GM13976 (cell line): ENCODE measurements around the gene ATP2B3.

Experiments
- DNase-seq: peaks from one replicate; pipeline ENCODE4 v3.0.0; 2012; ENCODE audit warnings: low spot score
- CTCF ChIP-seq: IDR thresholded peaks from 2 replicates; pipeline ENCODE4 v1.5.1; 2012; ENCODE audit warnings: borderline replicate concordance, mild to moderate bottlenecking; ENCODE audit not compliant: insufficient read depth; ENCODE audit errors: extremely low read depth, missing control alignments, control extremely low read depth
- in situ Hi-C: fragments of 300-500 bp; cut with MboI; formaldehyde crosslinking; loops from one replicate; pipeline ENCODE4 v1.12.0; 2022; ENCODE audit warnings: low sequenced_read_pairs, mixed read lengths, inconsistent platforms; ENCODE audit not compliant: unreplicated experiment

ATP2B3 gene

GRCh38 chrX:153533091-153533490, 15.6 kb downstream of the ATP2B3 start:
- no peak for TF ChIP-seq CTCF
- in situ Hi-C loops = no loop called here
- DNase-seq = no peak

GRCh38 chrX:153537080-153537479, 19.6 kb downstream of the ATP2B3 start:
- no peak for DNase-seq
- no peak for TF ChIP-seq CTCF
- in situ Hi-C loops = no loop called here

GRCh38 chrX:153537526-153538295, 20.3 kb downstream of the ATP2B3 start:
- in situ Hi-C loops = no loop called here
- no peak for TF ChIP-seq CTCF
- DNase-seq = no peak

- DNase-seq = no peak
- no peak for TF ChIP-seq CTCF
- in situ Hi-C loops = no loop called here
These were observed 21.0 kb downstream of the ATP2B3 start for GRCh38 chrX:153538424-153538823.

- peak; percentile 83 for DNase-seq
- peak; percentile 95 for TF ChIP-seq CTCF
- in situ Hi-C loops = no loop called here
These were observed 21.9 kb downstream of the ATP2B3 start for GRCh38 chrX:153539171-153539978.

- in situ Hi-C loops = loop anchor here (10.0 kb wide), 1 partner anchor 125 kb away; no protein-coding TSS in a partner anchor
- no peak for TF ChIP-seq CTCF
- DNase-seq = no peak
These were observed 22.5 kb downstream of the ATP2B3 start for GRCh38 chrX:153539979-153540358.
